ENCODE data around the gene PDE4D.

DNA sequence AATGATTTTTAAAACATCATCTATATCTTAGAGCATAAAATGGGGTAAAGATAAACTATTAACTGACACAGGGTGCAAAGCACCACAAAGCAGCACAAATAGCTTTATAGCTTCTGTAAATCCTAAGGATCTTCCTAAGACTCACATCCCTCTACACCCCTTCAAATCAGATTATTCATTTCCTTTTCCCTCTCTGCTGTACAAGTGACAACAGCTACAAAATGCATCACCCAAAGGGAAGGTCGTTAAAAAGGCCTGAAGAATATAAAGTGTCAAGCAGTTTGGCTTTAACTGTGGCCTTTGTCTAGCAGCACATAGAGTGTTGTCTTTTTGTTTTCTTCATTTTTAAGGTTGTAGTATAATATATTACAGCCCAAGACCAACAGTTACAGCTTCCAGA is 422.1 kb downstream of the PDE4D start:
- TF ChIP-seq TCF12 (IDR thresholded peaks at IDR 0.05; ENCODE audit: low read depth, low read length) = no peak
- TF ChIP-seq HDGF (IDR thresholded peaks at IDR 0.05) = no peak

Measured in GM12878 (cell line).